ENCODE measurements around the gene SLC8A1. TPM values are rescaled to one million over a fixed set of nuclear protein-coding genes. Genes with fewer than 3 reads are reported as not detected.

SLC8A1 gene
- total RNA-seq, 1 experiment from 2014 or later, result not detected

- no TSS peak for BruUV-seq (replicated peaks)
- Histone ChIP-seq H3K9me3 (ENCODE audit: low read depth, low read length, poor library complexity, severe bottlenecking) (no peaks in the 10 kb centered on the region), H3K4me1 (ENCODE audit: insufficient read depth, low read length, poor library complexity, severe bottlenecking) (no peaks in the 10 kb centered on the region), H3K4me3 (ENCODE audit: low read depth, low read length, poor library complexity, severe bottlenecking) (no peak overlapping the region), H3K27me3 (replicated peaks; ENCODE audit: insufficient read depth, low read depth, low read length, poor library complexity) (no peaks in the 10 kb centered on the region), H3K36me3 (ENCODE audit: insufficient read depth, low read length, poor library complexity, severe bottlenecking) (no peaks in the 10 kb centered on the region), H3K27ac (ENCODE audit: low read depth, low read length, poor library complexity, severe bottlenecking) (no peak overlapping the region)
- ChIA-PET CTCF (no interaction called here), POLR2A (ENCODE audit: low non-redundant PET) (no interaction called here)
- intact Hi-C loops (cut with micrococcal nuclease; ENCODE audit: unreplicated experiment), result loop anchor here (10.0 kb wide), 1 partner anchor 315 kb away; no protein-coding TSS in a partner anchor
- TF ChIP-seq EZH2 (IDR thresholded peaks at IDR 0.05; ENCODE audit: borderline replicate concordance, low read depth, low read length, poor library complexity, severe bottlenecking) (no peak), CTCF (conservative IDR thresholded peaks at IDR 0.05; ENCODE audit: low read depth, low read length) (no peak)
- peak; percentile 46 for DNase-seq (ENCODE audit: low spot score)
Observed at GRCh38 chr2:40240070-40240469, 211.8 kb downstream of the SLC8A1 start.

DNA sequence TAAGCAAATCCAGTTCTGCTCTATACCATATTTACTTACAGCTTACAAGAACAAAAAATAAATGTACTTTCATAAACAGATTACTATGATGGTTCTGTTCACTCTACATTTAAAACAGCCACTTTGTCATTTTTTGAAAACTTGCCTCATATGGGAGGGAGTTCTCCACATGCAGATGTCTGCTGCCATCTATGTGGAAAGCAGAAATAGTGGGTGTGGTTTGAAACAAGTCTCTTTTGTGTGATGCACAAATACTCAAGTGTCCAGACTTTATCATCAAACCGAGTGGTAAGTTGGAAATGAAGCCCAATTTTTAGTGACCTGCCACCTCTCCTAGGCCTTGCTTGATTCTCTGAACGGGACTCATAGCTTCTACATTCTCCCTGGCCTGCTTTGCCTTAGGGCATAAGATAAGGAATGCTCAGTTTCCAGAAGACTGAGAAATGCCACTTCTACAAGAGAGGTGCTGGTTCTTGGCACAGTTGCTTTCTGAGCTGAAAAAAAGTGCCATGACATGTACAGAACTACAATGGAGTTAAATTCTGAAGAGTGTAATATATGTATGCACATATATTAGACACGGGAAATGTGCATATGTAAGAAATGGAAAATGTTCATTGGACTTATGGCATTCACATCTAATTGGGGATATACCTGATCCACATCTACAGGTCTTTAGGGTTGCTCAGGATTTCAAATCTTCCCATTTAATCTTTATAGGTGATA lies 221.0 kb downstream of the SLC8A1 start:
- Histone ChIP-seq H3K4me3 (ENCODE audit: low read depth, low read length, poor library complexity, severe bottlenecking) (no peak overlapping the region), H3K27me3 (replicated peaks; ENCODE audit: insufficient read depth, low read depth, low read length, poor library complexity) (peaks cover 3% of the 10 kb centered on the region), H3K9me3 (ENCODE audit: low read depth, low read length, poor library complexity, severe bottlenecking) (no peaks in the 10 kb centered on the region), H3K27ac (ENCODE audit: low read depth, low read length, poor library complexity, severe bottlenecking) (no peak overlapping the region), H3K36me3 (ENCODE audit: insufficient read depth, low read length, poor library complexity, severe bottlenecking) (no peaks in the 10 kb centered on the region), H3K4me1 (ENCODE audit: insufficient read depth, low read length, poor library complexity, severe bottlenecking) (no peaks in the 10 kb centered on the region)
- intact Hi-C loops (cut with micrococcal nuclease; ENCODE audit: unreplicated experiment), result no loop called here
- TF ChIP-seq CTCF (conservative IDR thresholded peaks at IDR 0.05; ENCODE audit: low read depth, low read length) (no peak), EZH2 (IDR thresholded peaks at IDR 0.05; ENCODE audit: borderline replicate concordance, low read depth, low read length, poor library complexity, severe bottlenecking) (no peak)
- POLR2A ChIA-PET (ENCODE audit: low non-redundant PET), result no interaction called here
- no TSS peak for BruUV-seq (replicated peaks)
- CTCF ChIA-PET, result no interaction called here
- DNase-seq (ENCODE audit: low spot score), result no peak

GRCh38 chr2:40230186-40230585 lies 221.7 kb downstream of the SLC8A1 start:
- no peak overlapping the region for H3K4me3 ChIP-seq (ENCODE audit: low read depth, low read length, poor library complexity, severe bottlenecking)
- no peaks in the 10 kb centered on the region for H3K9me3 ChIP-seq (ENCODE audit: low read depth, low read length, poor library complexity, severe bottlenecking)
- intact Hi-C loops (cut with micrococcal nuclease; ENCODE audit: unreplicated experiment), result no loop called here
- POLR2A ChIA-PET (ENCODE audit: low non-redundant PET), result no interaction called here
- peaks cover 3% of the 10 kb centered on the region for H3K27me3 ChIP-seq (replicated peaks; ENCODE audit: insufficient read depth, low read depth, low read length, poor library complexity)
- BruUV-seq (replicated peaks), result no TSS peak
- CTCF ChIA-PET, result no interaction called here
- no peaks in the 10 kb centered on the region for H3K4me1 ChIP-seq (ENCODE audit: insufficient read depth, low read length, poor library complexity, severe bottlenecking)
- TF ChIP-seq CTCF (conservative IDR thresholded peaks at IDR 0.05; ENCODE audit: low read depth, low read length) (no peak), EZH2 (IDR thresholded peaks at IDR 0.05; ENCODE audit: borderline replicate concordance, low read depth, low read length, poor library complexity, severe bottlenecking) (no peak)
- H3K36me3 ChIP-seq (ENCODE audit: insufficient read depth, low read length, poor library complexity, severe bottlenecking), result no peaks in the 10 kb centered on the region
- DNase-seq (ENCODE audit: low spot score), result no peak
- no peak overlapping the region for H3K27ac ChIP-seq (ENCODE audit: low read depth, low read length, poor library complexity, severe bottlenecking)
